ENCODE data around the gene ICAM1. TPM values are rescaled to one million over a fixed set of nuclear protein-coding genes. Genes with fewer than 3 reads are reported as not detected.

ICAM1 gene
- total and polyA plus RNA-seq, 2 of the 13 experiments (the other 11 are each of a cell fraction or from before 2014, with no cell fraction given), result 37.9 to 98.4 TPM

GRCh38 chr19:10317045-10317856 is 46.3 kb downstream of the ICAM1 start:
- no peak for FAIRE-seq
- POLR2A ChIA-PET, result interaction anchor here (1.3 to 5.1 kb wide), 3 partner anchors 15 to 63 kb away, joined by 3 to 24 read pairs (median 4); partner anchors contain the start of genes RAVER1 and TYK2

DNA sequence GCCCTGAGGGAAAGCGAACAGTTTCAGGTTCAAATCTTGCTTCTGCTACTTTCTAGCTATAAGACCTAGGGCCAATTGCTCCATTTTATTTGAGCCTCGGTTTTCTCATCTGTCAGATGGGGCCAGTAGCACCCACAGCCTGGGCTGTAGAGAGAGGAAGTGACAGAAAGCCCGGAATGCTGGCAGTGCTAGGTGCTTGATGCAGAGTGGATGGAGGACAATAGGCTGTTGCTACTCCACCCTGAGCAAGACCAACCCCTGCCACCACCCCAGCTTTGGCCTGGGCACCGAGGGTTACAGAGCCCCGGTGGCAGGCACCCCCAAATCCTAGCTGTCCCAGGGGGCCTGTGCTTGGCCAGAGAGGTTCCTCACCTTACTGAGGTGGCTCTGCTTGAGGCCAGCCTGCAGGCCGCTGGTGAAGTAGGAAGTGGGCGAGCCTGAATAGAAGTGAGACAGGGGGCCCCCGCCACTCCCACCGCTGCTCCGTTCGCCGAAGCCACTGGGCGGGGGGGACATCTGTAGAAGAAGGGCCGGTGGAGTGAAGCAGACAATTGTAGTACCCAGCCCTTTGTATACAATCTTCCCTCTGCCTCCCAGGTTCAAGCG is 47.0 kb downstream of the ICAM1 start:
- intact Hi-C loops (cut with micrococcal nuclease; ENCODE audit: unreplicated experiment) (no loop called here), in situ Hi-C loops (cut with HindIII; ENCODE audit: extremely low pct_ligation_motif_present, low pct_unique_long_range_greater_than_20kb) (no loop called here)
- Histone ChIP-seq H3K9me3 (ENCODE audit: low read length) (no peaks in the 10 kb centered on the region), H3K9ac (ENCODE audit: insufficient read depth, low read depth, low read length) (no peak overlapping the region), H3K27me3 (ENCODE audit: control insufficient read depth in 1 of 2, insufficient read depth in 2 of 2, low read length in 2 of 2) (no peaks in the 10 kb centered on the region; a peak in 1 of 5 replicates), H4K20me1 (ENCODE audit: insufficient read depth, low read length) (no peaks in the 10 kb centered on the region; the same call in 1 of the 2 replicates), H3K79me2 (ENCODE audit: insufficient read depth, low read length) (peaks cover 5% of the 10 kb centered on the region), H3K4me3 (replicated peaks in 1 of 3; ENCODE audit: insufficient read depth in 1 of 3, low read depth in 2 of 3, low read length in 3 of 3) (no peak overlapping the region), H3K27ac (ENCODE audit: extremely low read length, insufficient read depth, low read length) (no peak overlapping the region), H3K36me3 (replicated peaks in 1 of 2; ENCODE audit: control insufficient read depth in 1 of 2, insufficient read depth in 2 of 2, low read length in 2 of 2) (peaks cover 24 to 50% of the 10 kb centered on the region in 2 experiments), H3K4me2 (ENCODE audit: low read depth, low read length) (no peak overlapping the region), H2AFZ (ENCODE audit: low read length) (no peak overlapping the region), H3K4me1 (ENCODE audit: insufficient read depth, low read length) (peaks cover 17% of the 10 kb centered on the region)
- FAIRE-seq, result no peak
- ChIA-PET CTCF (ENCODE audit: low intra/inter-chr PET ratio, low total read pairs) (no interaction called here), POLR2A (interaction anchor here (1.3 to 5.1 kb wide), 2 partner anchors 14 to 16 kb away, joined by 4 to 24 read pairs; partner anchors contain the start of gene RAVER1)
- 96% methylated on average over 14 of the region's 15 CpGs for WGBS (ENCODE audit: low lambda C conversion rate)
- no TSS peak for BruUV-seq (replicated peaks)
- DNase-seq (ENCODE audit: low spot score), result no peak
- no peak for ATAC-seq
- TF ChIP-seq ZNF646 (CRISPR knock-in tag; IDR thresholded peaks at IDR 0.05) (no peak), CREB1 (IDR thresholded peaks at IDR 0.05) (no peak), CREB1 (CRISPR knock-in tag; IDR thresholded peaks at IDR 0.05) (no peak), ZNF3 (CRISPR knock-in tag; IDR thresholded peaks at IDR 0.05) (no peak), MZF1 (CRISPR knock-in tag; IDR thresholded peaks at IDR 0.05; ENCODE audit: borderline replicate concordance) (no peak)

More at GRCh38 chr19:10317045-10317856, 46.3 kb downstream of the ICAM1 start:
- Histone ChIP-seq H4K20me1 (ENCODE audit: insufficient read depth, low read length) (no peaks in the 10 kb centered on the region; the same call in 1 of the 2 replicates), H3K36me3 (replicated peaks in 1 of 2; ENCODE audit: control insufficient read depth in 1 of 2, insufficient read depth in 2 of 2, low read length in 2 of 2) (peaks cover 18 to 43% of the 10 kb centered on the region in 2 experiments), H3K27ac (ENCODE audit: extremely low read length, insufficient read depth, low read length) (no peak overlapping the region), H3K9me3 (ENCODE audit: low read length) (no peaks in the 10 kb centered on the region), H3K27me3 (ENCODE audit: control insufficient read depth in 1 of 2, insufficient read depth in 2 of 2, low read length in 2 of 2) (no peaks in the 10 kb centered on the region; a peak in 1 of 5 replicates), H3K4me1 (ENCODE audit: insufficient read depth, low read length) (peaks cover 17% of the 10 kb centered on the region), H3K4me2 (ENCODE audit: low read depth, low read length) (no peak overlapping the region), H2AFZ (ENCODE audit: low read length) (no peak overlapping the region), H3K4me3 (replicated peaks in 1 of 3; ENCODE audit: insufficient read depth in 1 of 3, low read depth in 2 of 3, low read length in 3 of 3) (no peak overlapping the region), H3K9ac (ENCODE audit: insufficient read depth, low read depth, low read length) (no peak overlapping the region), H3K79me2 (ENCODE audit: insufficient read depth, low read length) (peaks cover 5% of the 10 kb centered on the region)
- CTCF ChIA-PET (ENCODE audit: low intra/inter-chr PET ratio, low total read pairs), result no interaction called here
- in situ Hi-C loops (cut with HindIII; ENCODE audit: extremely low pct_ligation_motif_present, low pct_unique_long_range_greater_than_20kb), result no loop called here
- ATAC-seq (no peak), DNase-seq (ENCODE audit: low spot score) (no peak)
- BruUV-seq (replicated peaks), result no TSS peak
- intact Hi-C loops (cut with micrococcal nuclease; ENCODE audit: unreplicated experiment), result no loop called here
- no peak for TF ChIP-seq ZNF563 (CRISPR knock-in tag; IDR thresholded peaks at IDR 0.05)
- 93% methylated on average over 20 of the region's 29 CpGs for WGBS (ENCODE audit: low lambda C conversion rate)

Measured in HepG2 (cell line).